GM19043 (cell line): Measurements from ENCODE around the gene ABLIM3.

Source experiments
- ATAC-seq: cut with Tn5 transposase; IDR thresholded peaks from one replicate; pipeline ENCODE4 v1.9.1; 2021; ENCODE audit warnings: low read depth; ENCODE audit not compliant: unreplicated experiment

ABLIM3 gene

DNA sequence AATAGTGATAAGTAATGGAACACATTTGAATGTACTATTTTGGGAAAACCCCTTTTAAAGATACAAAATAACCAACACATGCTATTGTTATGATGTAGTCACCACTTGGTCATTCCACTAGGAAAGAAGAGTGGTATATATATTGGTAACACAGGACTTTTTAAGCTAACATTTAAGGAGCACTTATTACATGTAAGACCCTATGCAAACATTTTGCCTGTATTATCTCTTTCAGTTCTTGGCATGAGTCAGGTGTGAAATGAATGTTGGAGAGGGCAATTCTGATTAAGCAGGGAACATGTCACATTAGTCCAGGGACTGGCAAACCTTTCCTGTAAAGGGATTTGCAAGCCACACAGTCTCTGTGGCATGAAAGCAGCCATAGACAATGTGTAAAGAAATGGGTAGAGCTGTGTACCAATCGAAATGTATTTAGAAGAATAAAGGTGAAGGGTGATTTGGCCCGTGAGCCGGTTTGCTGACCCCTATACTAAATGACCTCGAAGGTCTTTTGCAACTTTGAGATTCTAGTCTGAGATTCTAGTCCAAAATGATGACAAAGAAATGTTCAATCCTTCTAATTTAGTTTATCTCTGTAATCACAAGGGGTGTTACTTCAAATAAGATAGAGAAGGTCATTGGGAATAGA, 15.3 kb downstream of the ABLIM3 start:
- no peak for ATAC-seq

DNA sequence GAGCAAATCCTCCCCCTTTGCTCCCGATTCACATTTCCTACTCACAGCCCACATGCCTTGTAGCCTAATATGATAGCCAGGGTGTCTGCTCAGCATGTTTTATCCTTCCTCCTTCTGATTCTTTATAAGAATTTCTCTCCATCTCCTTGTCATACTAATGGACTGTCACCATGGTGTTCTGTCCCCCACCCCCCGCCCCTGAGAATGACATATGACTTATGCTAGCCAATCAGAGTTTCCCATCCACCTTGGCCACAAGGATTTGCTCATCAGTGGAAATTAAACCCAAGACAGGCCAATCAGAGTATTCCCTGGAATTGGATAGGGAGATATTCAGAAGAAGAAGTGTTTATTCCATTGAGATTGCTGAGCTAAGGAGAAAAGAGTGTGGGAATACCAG, 16.0 kb downstream of the ABLIM3 start:
- no peak for ATAC-seq

DNA sequence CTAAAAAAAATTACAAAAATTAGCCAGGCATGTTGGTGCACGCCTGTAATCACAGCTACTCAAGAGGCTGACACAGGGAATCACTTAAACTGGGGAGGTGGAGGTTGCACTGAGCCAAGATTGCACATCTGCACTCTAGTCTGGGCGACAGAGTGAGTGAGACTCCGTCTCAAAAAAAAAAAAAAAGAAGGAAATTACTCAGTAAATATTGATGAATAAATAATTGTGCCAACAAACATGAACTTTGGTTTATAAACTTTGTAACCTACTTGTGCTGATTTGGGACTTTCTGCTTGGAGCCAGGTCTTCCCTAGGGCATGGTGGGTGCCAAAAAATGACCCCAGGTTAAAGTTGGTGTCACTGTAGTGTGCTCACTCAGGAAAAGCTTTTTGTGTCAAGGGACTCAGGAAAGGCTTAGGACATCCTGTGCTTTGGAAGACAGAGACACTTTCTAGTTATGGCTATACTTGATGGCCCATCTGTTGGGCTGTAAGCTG, 19.0 kb downstream of the ABLIM3 start:
- ATAC-seq: no peak

DNA sequence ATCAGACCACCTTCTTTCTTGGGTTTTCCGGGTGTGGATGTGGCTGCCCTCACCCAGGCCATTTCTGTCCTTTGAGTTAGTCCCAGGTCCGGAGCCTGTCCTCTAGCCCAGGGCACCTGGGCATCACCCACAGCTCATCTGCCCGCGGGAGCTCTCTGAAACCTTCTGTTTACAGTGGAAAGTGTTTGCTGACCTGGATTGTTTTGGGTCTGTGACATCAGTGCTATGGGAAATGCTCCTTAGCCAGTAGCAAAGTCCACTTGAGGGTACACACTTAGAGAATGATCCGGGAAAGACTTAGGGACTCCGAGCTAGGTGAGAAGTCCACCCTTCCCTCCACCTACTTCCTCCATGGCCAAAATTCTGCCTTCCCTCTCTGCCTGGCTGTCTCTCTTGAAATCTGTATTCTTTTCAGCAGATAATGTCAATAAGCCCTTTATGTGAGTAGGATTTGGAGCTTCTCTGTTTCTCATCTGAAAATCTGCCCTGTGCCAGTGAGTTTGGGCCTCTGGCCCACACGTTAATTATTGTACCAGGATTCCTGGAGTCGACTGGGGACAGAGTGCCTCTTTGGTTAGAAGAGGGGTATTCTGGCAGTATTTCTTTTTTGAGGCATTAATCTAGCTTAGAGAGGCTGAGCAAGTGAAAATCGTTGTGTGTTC, 19.9 kb downstream of the ABLIM3 start:
- ATAC-seq: no peak

DNA sequence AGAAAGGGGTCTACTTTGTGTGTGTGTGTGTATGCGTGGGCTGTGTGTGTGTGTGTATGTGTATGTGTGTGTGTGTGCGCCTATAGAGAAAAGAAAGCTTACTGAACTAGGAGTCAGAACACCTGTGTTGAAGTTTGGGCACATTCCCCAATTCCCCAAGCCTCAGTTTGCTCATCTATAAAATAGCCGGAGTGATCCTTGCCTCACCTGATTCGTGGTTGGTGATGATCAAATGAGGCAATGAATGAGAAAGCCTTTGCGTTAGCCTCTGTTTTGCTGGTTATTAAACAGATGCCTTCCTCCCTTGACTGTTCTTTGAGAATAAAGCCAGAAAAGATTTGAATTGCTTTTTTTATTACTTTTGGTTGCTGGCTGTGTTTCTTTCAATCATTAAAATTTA, 20.6 kb downstream of the ABLIM3 start:
- no peak for ATAC-seq

DNA sequence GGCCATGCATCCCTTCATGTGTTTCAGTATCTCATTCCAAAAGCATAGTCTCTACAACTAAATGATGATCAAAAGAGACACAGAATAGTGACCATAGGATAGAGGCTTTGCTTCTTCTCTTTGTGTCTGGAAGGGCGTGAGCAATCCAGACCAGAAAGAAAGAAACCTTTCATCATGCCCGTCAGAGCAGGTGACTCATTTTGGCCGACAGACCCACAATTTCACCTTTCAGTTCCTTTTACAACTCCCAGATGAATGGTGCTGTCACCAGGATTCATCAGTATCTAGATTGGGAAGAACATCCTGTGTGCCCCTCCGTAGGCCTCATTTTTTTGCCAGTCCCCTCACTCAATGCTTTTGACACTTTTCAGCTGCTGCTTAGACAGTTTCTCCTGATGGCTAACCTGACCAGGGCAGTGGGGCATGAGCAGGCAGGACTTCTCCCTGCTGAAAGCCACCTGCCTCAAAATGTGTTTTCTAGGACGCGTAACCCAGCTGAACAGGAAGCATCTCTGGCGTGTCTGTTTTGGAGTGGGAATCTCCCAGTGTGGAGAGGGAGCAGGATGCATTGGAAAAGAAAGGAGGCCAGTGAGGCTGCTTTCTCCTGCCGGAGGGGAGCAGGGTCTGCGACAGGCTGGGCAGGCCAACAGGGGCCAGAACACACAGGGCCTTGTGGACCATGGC, 21.2 kb downstream of the ABLIM3 start:
- ATAC-seq: peak; percentile 82

DNA sequence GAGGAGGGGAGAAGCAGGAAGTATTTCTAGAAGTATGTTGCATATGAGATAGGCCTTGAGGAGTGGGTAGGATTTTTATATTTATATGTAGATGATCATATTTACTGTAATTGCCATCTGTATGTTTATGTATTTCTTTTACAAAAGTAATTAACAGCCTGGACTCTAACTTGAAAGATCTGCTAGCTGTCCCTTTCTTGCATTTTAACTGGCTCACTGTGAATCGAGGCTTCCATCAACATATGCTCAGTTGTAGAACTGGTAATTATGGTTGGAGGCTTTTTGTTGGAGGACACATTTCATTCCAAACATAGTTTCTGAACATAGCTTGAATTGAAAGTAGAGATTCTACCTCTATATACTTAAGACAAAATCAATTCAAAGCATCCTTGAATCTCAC, 23.4 kb downstream of the ABLIM3 start:
- no peak for ATAC-seq

DNA sequence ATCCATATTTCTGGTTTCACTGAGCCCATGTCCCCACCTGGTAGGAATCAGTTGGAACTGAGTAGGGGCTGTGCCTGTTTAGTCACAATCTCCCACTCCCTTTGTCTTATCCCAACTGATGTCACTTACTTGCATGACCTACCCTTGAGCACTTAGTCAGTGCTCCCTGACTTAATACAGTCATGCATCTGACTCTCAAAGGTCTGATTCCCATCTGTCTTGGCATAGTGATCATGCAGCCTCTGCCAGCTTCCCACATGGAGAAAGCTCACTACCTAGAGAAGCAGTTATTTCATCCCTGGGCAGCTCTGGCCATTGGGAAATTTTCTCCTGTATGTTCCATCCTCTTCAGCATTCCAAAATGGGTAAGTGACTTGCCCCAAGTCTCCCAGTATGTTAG, 24.8 kb downstream of the ABLIM3 start:
- no peak for ATAC-seq

DNA sequence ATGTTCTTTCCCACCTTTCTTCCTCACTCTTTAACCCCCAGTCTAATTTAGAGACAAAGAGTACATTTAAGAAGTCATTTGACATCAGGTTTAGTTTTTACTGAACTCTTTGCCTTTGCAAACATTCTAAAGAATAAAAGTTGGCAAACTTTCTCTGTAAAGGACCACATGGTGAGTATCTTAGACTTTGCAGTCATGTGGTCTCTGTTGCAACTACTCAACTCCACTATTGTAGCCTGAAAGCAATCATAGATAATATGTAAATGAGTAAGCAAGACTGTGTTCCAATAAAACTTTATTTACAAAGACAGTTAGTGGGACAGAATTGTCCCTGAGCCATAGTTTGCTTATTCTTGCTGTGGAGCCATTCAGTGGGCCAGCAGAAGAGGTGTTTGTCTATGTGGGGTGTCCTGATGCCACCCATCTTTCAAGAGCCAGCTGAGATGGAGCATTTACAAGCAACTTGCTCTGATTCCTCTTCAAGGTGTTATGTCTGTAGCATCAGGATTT, 25.4 kb downstream of the ABLIM3 start:
- no peak for ATAC-seq

DNA sequence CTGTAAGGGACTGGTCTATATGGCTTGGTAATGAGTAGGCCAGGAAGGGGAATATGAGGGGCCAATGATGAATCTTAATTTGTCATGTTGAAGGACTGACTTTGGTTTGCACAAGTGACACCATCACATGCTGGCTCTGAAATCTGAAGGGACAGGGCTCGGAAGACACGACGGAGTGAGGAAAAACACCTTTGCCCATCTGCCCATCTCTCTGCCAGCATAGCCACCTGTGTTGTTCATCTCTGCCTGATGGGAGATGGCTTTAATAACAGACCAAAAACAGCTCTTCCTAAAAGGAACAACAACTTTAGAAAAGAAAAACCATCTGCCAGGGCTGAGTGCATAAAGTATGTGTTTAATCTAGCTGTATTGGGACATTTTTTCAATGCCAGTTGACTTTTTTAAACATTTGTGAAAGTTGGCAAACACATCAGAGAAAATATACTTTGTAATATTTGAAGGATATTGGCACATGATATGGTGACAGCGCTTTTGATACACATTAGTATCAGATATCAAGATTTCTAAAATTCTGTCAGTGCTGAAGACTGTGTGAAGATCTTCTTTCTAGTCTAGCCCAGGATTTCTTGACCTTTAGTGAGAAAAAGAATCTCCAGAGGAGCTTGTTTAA, 27.1 kb downstream of the ABLIM3 start:
- ATAC-seq: no peak

DNA sequence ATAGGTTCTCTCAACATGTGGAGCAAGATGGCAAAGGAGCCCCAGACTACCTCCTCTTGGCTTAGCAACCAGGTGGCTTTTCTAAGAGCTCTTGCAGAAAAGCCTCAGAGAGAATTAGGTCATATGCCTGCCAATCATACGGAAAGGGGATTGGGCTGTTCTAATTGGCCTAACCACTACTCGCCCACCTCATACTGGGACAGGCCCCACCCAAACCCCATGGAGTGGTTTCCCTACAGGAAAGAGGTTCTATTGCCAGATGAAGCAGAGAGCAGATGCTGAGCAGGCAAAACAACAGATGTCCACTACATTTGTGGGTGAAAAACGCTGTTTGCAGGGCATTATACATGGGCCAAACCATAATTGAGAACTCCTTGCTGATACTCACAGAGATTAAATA, 29.0 kb downstream of the ABLIM3 start:
- no peak for ATAC-seq

DNA sequence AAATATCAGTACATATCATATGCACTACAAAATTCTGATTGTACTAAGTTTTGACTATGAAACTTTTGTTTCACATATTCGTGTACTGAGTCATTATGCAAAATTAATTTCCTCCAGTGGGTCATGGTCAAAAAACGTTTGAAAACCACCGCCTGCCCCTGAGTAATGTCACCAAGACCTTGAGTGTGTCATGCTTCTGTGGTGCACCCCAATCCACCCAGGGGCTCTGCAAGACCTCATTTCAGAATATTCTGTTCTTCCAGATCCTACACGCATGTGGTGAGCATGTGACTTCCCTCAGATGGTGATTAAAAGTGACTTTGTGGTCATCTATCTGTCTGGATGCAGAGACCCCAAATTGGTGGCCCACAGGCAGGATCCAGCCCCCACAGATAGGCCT, 31.0 kb downstream of the ABLIM3 start:
- no peak for ATAC-seq

DNA sequence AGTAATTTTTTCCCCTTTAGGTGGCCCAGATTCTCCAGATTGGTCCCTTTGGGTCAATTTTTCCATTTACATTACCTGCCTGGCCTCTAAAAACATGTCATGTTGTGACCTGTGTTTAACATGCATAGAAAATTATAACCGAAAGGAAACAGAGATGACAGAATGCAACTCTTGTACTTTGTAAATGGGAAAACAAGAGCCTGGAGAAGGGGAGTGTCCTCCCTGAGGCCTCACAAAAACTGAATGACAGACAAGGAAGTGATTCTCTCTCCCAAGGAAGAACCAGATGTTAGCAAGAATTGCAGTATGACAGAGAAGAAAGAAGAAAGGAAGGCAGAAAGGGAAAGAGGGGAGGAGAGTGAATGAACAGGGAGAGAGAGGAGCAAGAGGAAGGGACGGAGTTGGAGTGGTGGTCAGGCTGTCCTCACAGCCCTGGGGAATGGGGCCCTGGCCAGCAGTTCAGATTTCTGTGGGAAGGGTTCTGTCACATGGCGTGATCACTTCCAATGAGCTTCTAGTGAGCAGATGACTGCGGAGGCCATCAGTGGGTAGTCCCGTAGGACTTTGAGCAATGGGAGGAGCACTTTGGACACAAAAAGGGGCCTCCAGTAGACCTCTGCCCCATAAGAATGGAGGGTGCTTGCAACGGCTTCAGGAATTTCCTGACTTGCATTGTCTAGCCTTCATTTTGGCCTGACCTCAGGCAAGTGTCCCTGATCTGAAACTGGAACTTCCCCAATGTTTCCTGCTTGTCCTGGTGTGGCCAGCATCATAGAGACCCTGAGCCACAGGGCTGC, 31.6 kb downstream of the ABLIM3 start:
- ATAC-seq: no peak

DNA sequence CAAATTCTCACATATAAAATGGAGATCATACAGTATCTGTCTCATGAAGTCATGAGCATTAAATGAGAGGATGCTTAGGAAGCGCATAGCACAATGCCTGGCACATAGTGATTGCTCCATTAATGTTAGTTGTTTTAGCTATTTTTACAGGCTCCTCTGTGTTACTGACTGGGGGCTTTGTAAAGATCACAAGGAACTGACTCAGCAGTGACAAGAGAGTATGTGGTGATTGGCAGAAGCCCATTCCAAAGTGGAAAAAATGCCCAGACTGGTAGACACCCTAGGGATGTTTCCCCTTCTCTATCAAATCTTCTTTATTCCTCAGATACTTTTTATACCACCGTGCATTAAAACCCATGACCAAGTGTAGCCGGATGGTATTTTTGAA, 33.5 kb downstream of the ABLIM3 start:
- ATAC-seq: no peak

DNA sequence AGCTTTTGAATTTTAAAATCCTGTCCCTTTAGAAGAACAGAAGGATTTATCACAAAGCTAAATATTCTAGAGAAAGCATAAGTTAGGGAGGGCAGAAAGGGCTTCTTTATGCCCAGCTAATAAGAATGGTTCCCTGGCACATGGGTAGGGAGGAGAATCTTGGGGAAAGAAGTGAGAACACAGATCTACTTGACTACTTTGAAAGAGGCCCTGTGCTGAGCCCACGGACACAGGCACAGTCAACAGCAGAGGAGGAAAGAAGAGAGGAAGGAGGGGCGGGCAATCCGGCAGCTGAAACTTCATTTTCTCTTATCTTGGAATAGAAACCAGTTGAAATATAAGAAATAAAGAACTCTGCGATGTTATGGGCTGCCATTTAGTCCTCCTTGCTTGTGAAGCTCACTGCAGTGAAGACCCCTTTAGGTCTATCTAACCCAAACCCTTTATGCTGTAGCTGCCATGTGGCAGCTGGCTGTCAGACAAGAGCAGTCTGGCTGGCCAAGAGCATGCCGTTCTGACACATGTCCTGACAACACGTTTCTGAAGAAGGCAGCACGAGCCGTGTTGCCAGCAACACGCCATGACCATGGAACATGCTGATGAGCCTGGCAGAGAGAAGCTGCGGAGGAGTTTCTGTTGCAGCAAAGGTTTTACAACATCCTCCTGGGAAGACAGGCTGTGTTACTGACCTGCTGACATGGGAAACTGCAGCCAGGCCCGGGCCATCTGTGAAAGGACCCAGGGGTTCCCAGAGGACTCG, 34.2 kb downstream of the ABLIM3 start:
- no peak for ATAC-seq

DNA sequence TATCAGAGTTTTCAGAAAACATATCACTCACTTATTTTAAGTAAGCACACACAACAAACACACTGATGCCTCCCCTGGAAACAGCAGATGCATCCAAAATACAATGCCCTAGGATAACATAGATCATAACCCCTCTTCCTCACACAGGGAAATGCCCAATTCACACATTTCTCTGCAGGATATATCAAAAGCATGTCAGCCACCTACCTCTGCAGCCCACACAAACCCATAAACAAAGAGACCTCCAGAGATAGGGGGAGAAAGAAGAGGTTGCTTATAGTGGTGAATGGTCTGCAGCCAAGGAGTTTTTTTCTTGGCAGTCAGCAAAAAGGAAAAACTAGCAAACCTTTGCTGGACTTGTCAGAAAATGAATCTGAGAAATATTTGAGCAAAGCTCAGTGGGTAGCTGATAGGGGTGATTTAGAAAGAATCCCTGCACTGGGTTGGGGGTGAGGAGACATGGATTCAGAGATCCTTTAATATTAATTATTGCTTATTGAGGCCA, 36.1 kb downstream of the ABLIM3 start:
- ATAC-seq: no peak

DNA sequence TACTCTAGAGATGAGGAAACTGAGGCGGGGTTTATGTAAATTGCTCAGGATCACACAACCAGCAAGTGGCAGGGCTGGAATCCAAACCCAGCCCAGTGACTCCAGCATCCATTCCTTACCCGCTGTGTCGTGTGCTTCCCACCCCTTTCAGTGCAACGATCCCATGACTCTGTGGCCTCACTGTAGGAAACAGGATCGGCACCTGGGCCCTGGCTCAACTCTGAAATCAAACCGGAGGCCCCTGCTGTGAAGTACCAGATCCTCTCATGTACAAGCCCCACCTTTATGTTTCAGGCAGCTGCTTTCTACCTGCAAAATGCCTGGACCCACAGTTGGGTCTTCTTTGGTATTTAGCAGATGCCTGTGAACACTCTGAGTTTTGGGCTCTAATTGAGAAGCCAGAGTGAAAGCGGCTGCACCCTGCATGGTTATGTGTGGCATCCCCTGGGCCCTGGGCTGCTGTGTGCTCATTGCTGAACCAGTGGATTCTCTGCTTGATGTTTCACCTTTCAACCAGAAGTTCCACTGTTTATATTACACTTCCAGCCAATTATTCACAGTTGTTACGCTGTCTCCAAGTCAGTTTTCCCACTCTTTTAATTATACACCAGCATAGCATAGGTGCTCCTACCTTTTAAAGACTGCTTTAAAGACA, 36.7 kb downstream of the ABLIM3 start:
- no peak for ATAC-seq

DNA sequence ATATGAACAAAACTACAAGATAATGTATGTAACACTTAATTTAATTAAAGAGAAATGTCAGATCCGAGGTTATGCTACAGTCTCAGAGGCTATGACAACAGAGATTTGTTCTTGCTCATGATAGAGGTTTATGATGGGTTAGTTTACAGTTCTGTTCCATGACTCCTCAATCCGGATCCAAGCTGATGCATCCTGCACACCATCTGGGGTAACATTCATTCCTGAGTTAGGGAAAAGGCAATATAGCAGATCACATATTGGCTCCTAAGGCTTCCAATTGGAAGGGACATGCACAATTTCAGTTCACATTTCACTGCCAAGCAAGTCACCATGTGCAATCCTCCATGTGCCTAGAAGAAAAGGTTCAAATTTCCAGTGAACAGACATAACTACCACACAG, 40.4 kb downstream of the ABLIM3 start:
- no peak for ATAC-seq

DNA sequence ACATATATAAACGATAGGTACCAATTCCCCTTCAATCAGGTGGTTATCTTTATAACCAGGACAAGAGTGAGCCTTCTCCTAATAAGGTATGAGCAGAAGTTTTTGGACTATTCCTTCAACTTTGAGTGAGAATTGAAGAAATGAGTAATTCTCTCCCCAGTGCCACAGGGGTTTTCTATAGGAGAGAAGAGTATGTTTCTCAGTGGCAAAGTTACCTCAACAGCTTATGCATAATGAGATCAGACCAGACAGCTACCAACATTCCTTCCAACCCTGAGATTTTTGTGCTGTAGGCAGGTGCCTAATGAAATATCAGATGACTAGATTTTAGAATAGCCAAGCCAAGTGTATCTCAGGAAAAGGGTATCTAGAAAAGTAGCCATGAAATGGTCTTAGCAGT, 40.9 kb downstream of the ABLIM3 start:
- ATAC-seq: no peak
